ENCODE measurements around the gene ADSL. TPM values are rescaled to one million over a fixed set of nuclear protein-coding genes. Genes with fewer than 3 reads are reported as not detected.

Gene ADSL
- total RNA-seq, 3 donors from 2014 or later = 34.0 to 48.1 (median 42.8) TPM

- ATAC-seq (peak; percentile 37), DNase-seq (no peak)
- intact Hi-C loops (cut with DNase I, micrococcal nuclease) = no loop called here
- TF ChIP-seq CTCF (IDR thresholded peaks at IDR 0.05) = no peak
- Histone ChIP-seq H3K4me1 (ENCODE audit: low read depth) (no peaks in the 10 kb centered on the region), H3K36me3 (ENCODE audit: low read depth) (no peaks in the 10 kb centered on the region), H3K4me3 (no peak overlapping the region), H3K9me3 (no peaks in the 10 kb centered on the region)
These were observed 13.9 kb upstream of the ADSL start for GRCh38 chr22:40332319-40332781.

GRCh38 chr22:40334060-40334459 lies 12.2 kb upstream of the ADSL start:
- Histone ChIP-seq H3K9me3 (no peaks in the 10 kb centered on the region), H3K36me3 (ENCODE audit: low read depth) (no peaks in the 10 kb centered on the region), H3K4me3 (no peak overlapping the region), H3K4me1 (ENCODE audit: low read depth) (no peaks in the 10 kb centered on the region)
- DNase-seq = no peak
- intact Hi-C loops (cut with DNase I, micrococcal nuclease) = no loop called here
- ATAC-seq = no peak
- no peak for TF ChIP-seq CTCF (IDR thresholded peaks at IDR 0.05)

GRCh38 chr22:40334899-40335298 lies 11.4 kb upstream of the ADSL start:
- TF ChIP-seq CTCF (IDR thresholded peaks at IDR 0.05) = no peak
- intact Hi-C loops (cut with DNase I, micrococcal nuclease) = no loop called here
- DNase-seq = no peak
- no peak for ATAC-seq
- H3K4me1 ChIP-seq (ENCODE audit: low read depth) = peaks cover 5% of the 10 kb centered on the region
- no peak overlapping the region for H3K4me3 ChIP-seq
- H3K9me3 ChIP-seq = no peaks in the 10 kb centered on the region
- H3K36me3 ChIP-seq (ENCODE audit: low read depth) = no peaks in the 10 kb centered on the region

- no peak overlapping the region for H3K4me3 ChIP-seq
These were observed 10.9 kb upstream of the ADSL start for GRCh38 chr22:40335358-40335757.

DNA sequence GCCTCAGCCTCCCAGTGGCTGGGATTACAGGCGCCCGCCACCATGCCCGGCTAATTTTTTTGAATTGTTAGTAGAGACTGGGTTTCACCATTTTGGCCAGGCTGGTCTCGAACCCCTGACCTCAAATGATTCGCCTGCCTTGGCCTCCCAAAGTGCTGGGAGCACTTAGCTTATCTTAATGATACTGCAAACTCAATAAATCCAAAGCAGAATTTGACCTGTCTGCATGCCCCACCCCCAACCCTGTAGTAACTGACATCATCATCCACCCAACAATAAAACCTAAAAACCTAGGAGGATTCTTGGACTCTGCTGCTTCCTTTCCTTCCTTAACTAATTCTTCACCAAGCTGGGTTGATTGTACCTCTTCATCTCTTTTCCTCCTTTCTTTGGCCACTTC lies 6.3 kb upstream of the ADSL start:
- Histone ChIP-seq H3K9me3 (no peaks in the 10 kb centered on the region), H3K4me1 (ENCODE audit: low read depth) (peaks cover 12% of the 10 kb centered on the region), H3K4me3 (no peak overlapping the region), H3K36me3 (ENCODE audit: low read depth) (no peaks in the 10 kb centered on the region)
- DNase-seq (peak in 2 of 3 donors; percentile 59 to 64), ATAC-seq (peak; percentile 84)
- intact Hi-C loops (cut with DNase I, micrococcal nuclease) = loop anchor here in 1 of 2 donors (10.0 kb wide), 2 partner anchors 295 to 805 kb away; partner anchors contain the start of gene RPS19BP1
- no peak for TF ChIP-seq CTCF (IDR thresholded peaks at IDR 0.05)

More at GRCh38 chr22:40335358-40335757, 10.9 kb upstream of the ADSL start:
- no peak for TF ChIP-seq CTCF (IDR thresholded peaks at IDR 0.05)
- no peak for DNase-seq
- Histone ChIP-seq H3K4me1 (ENCODE audit: low read depth) (peaks cover 5% of the 10 kb centered on the region), H3K9me3 (no peaks in the 10 kb centered on the region), H3K36me3 (ENCODE audit: low read depth) (no peaks in the 10 kb centered on the region)
- intact Hi-C loops (cut with DNase I, micrococcal nuclease) = no loop called here
- no peak for ATAC-seq

- Histone ChIP-seq H3K9me3 (no peaks in the 10 kb centered on the region), H3K36me3 (ENCODE audit: low read depth) (no peaks in the 10 kb centered on the region), H3K4me1 (ENCODE audit: low read depth) (peaks cover 17% of the 10 kb centered on the region), H3K4me3 (no peak overlapping the region)
- no peak for TF ChIP-seq CTCF (IDR thresholded peaks at IDR 0.05)
- DNase-seq (no peak), ATAC-seq (no peak)
- intact Hi-C loops (cut with DNase I, micrococcal nuclease) = loop anchor here in 1 of 2 donors (10.0 kb wide), 2 partner anchors 297 to 807 kb away; partner anchors contain the start of gene RPS19BP1
These were observed 4.7 kb upstream of the ADSL start for GRCh38 chr22:40341604-40342003.

All from mucosa of descending colon (tissue), 3 donors.